HepG2 (cell line): ENCODE measurements around the gene VPREB3. TPM values are rescaled to one million over a fixed set of nuclear protein-coding genes. Genes with fewer than 3 reads are reported as not detected.

ENCODE experiments used
- ARID5B ChIP-seq: IDR thresholded peaks from 2 replicates; pipeline ENCODE4 v1.4.0; 2020; ENCODE audit warnings: mild to moderate bottlenecking, missing genetic modification reagents
- FOXJ3 ChIP-seq: sonication (generic); formaldehyde crosslinking; IDR thresholded peaks from 2 replicates; pipeline ENCODE4 v1.4.0; 2020; ENCODE audit warnings: missing genetic modification reagents, mild to moderate bottlenecking, borderline replicate concordance
- ISL2 ChIP-seq: sonication (generic); formaldehyde crosslinking; IDR thresholded peaks from 2 replicates; pipeline ENCODE4 v1.5.0; 2020; ENCODE audit warnings: missing genetic modification reagents
- MED1 ChIP-seq: sonication (generic); formaldehyde crosslinking; IDR thresholded peaks from 2 replicates; pipeline ENCODE4 v1.4.0; 2020; ENCODE audit warnings: missing genetic modification reagents
- NCOA2 ChIP-seq: sonication (generic); formaldehyde crosslinking; IDR thresholded peaks from 2 replicates; pipeline ENCODE4 v1.8.0; 2022; ENCODE audit warnings: inconsistent platforms
- NRL ChIP-seq: sonication (generic); formaldehyde crosslinking; IDR thresholded peaks from 2 replicates; pipeline ENCODE4 v1.5.0; 2020; ENCODE audit warnings: missing genetic modification reagents, mild to moderate bottlenecking, moderate library complexity, borderline replicate concordance
- PHF20 ChIP-seq: sonication (generic); formaldehyde crosslinking; IDR thresholded peaks from 2 replicates; pipeline ENCODE4 v1.5.0; 2020; ENCODE audit warnings: mild to moderate bottlenecking, missing genetic modification reagents
- SOX6 ChIP-seq, 2 experiments: fragments of 450-650 bp in 1 of 2; sonication (generic) in 1 of 2; formaldehyde crosslinking in 1 of 2; IDR thresholded peaks; 2 replicates each; pipeline versions ENCODE4 v1.4.0 to v1.6.1; 2017 to 2020; ENCODE audit warnings: antibody characterized with exemption in 1 of 2, mild to moderate bottlenecking in 1 of 2, missing genetic modification reagents in 1 of 2
- TFAP4 ChIP-seq: sonication (generic); IDR thresholded peaks from 2 replicates; pipeline ENCODE4 v1.6.1; 2016; ENCODE audit warnings: low read depth, borderline replicate concordance
- ZBED4 ChIP-seq: sonication (generic); formaldehyde crosslinking; IDR thresholded peaks from 2 replicates; pipeline ENCODE4 v1.4.0; 2020; ENCODE audit warnings: missing genetic modification reagents, borderline replicate concordance
- ZBTB14 ChIP-seq: sonication (generic); formaldehyde crosslinking; IDR thresholded peaks from 2 replicates; pipeline ENCODE4 v1.4.0; 2020; ENCODE audit warnings: missing genetic modification reagents
- ZFX ChIP-seq: sonication (generic); formaldehyde crosslinking; IDR thresholded peaks from 2 replicates; pipeline ENCODE4 v1.4.0; 2020; ENCODE audit warnings: mild to moderate bottlenecking, low read depth, missing genetic modification reagents, moderate library complexity
- ZNF484 ChIP-seq: sonication (generic); formaldehyde crosslinking; IDR thresholded peaks from 2 replicates; pipeline ENCODE4 v1.5.1; 2020; ENCODE audit warnings: mild to moderate bottlenecking, low read depth, missing genetic modification reagents, borderline replicate concordance
- ZNF574 ChIP-seq: sonication (generic); formaldehyde crosslinking; IDR thresholded peaks from 2 replicates; pipeline ENCODE4 v1.4.0; 2020; ENCODE audit warnings: missing genetic modification reagents
- ZNF772 ChIP-seq: sonication (generic); formaldehyde crosslinking; IDR thresholded peaks from 2 replicates; pipeline ENCODE4 v1.5.0; 2020; ENCODE audit warnings: mild to moderate bottlenecking, missing genetic modification reagents
- polyA plus RNA-seq, 8 experiments: library from polyadenylated mRNA; depleted of rRNA in 3 of 8; stranded (reverse) in 7 of 8; unstranded in 1 of 8; fragments of >200 nt; fragmentation: Illumina TruSeq in 4 of 8; extraction: Trizol in 4 of 8; gene quantifications; 2 replicates each; pipeline versions ENCODE4 v1.2.1 to v1.2.3, GENCODE V29; 2011 to 2016; ENCODE audit warnings: low read depth in 4 of 8, missing spikeins in 1 of 8, mixed read lengths in 1 of 8; ENCODE audit not compliant: insufficient read depth in 1 of 8
- total RNA-seq, 5 experiments: library from RNA; depleted of rRNA; stranded (reverse); fragments of >200 nt; fragmentation: Illumina TruSeq; extraction: Trizol; gene quantifications; 2 replicates each; pipeline ENCODE4 v1.2.3, GENCODE V29; 2016; ENCODE audit warnings: low read depth in 1 of 5

The VPREB3 gene
- total and polyA plus RNA-seq, 2 of the 13 experiments (the other 11 are each of a cell fraction or from before 2014, with no cell fraction given), result 0.22 TPM; not detected in 1

GRCh38 chr22:23789638-23790037, 35.4 kb upstream of the VPREB3 start (continued):
- TF ChIP-seq SOX6 (IDR thresholded peaks at IDR 0.05) (no peak), SOX6 (CRISPR knock-in tag; IDR thresholded peaks at IDR 0.05) (peak; percentile 45; the same call in 1 of the 2 replicates), MED1 (CRISPR knock-in tag) (0 out of 2 replicates have a peak, but pooled peaks have one; percentile 16), TFAP4 (peak; percentile 89), ZBED4 (0 out of 2 replicates have a peak, but pooled peaks have one; percentile 14), ZNF574 (CRISPR knock-in tag) (peak; percentile 39; the same call in 1 of the 2 replicates), ZNF772 (CRISPR knock-in tag) (0 out of 2 replicates have a peak, but pooled peaks have one; percentile 46), ARID5B (CRISPR knock-in tag) (peak; percentile 27; the same call in 1 of the 2 replicates), ZBTB14 (CRISPR knock-in tag) (0 out of 2 replicates have a peak, but pooled peaks have one; percentile 45), PHF20 (CRISPR knock-in tag) (no peak), NCOA2 (0 out of 2 replicates have a peak, but pooled peaks have one; percentile 29), ZFX (CRISPR knock-in tag) (peak; percentile 49; the same call in 1 of the 2 replicates), ISL2 (CRISPR knock-in tag) (peak; percentile 28; the same call in 1 of the 2 replicates), NRL (CRISPR knock-in tag) (no peak), FOXJ3 (CRISPR knock-in tag) (0 out of 2 replicates have a peak, but pooled peaks have one; percentile 16), ZNF484 (CRISPR knock-in tag) (no peak)
